ENCODE results near the gene KRT74. TPM values are rescaled to one million over a fixed set of nuclear protein-coding genes. Genes with fewer than 3 reads are reported as not detected.
A peak's percentile ranks its signal among the peaks of the same experiment; 100 is the strongest.

The KRT74 gene
- total and polyA plus RNA-seq, 9 of the 15 experiments (the other 6 are each of a cell fraction or from before 2014, with no cell fraction given) = not detected

DNA sequence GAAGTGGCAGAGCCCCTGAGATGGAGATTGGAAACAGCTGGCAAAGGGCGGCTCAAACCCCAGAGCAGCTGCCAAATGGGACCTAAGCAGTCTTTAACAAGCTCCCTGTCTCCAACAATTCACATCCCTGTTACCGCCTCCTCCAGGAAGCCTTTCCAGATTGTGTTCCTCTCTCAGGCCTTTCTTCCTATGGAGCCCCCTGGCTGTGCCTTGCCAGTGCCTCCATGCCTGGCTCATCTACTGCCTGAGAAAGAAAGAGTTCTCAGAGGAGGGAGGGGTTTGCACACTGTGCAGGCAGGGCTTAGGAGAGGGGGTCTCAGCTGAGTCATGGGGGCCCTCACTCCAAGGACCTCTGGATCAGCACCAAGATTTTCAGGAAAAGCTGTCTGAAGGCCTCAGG, 8.8 kb upstream of the KRT74 start:
- H3K9me1 ChIP-seq (ENCODE audit: control insufficient read depth, insufficient read depth, low read length) = no peaks in the 10 kb centered on the region
- no peaks in the 10 kb centered on the region for H3K9me3 ChIP-seq (replicated peaks; ENCODE audit: control insufficient read depth, insufficient read depth, low read depth, low read length)
- no peaks in the 10 kb centered on the region for H3K79me2 ChIP-seq (ENCODE audit: control insufficient read depth, insufficient read depth, low read length)
- H2AFZ ChIP-seq (ENCODE audit: low read depth, low read length) = no peak overlapping the region
- peaks cover 5% of the 10 kb centered on the region for H4K20me1 ChIP-seq (replicated peaks; ENCODE audit: control insufficient read depth, insufficient read depth, low read length)
- no peaks in the 10 kb centered on the region for H3K36me3 ChIP-seq (ENCODE audit: control insufficient read depth, insufficient read depth, low read length)
- in situ Hi-C loops (cut with MboI) (loop anchor here (5.0 kb wide), 1 partner anchor 285 kb away; no protein-coding TSS in a partner anchor), intact Hi-C loops (cut with micrococcal nuclease) (loop anchor here (2.0 to 10.0 kb wide), 4 partner anchors 112 to 428 kb away; no protein-coding TSS in a partner anchor)
- no peak for FAIRE-seq
- POLR2A ChIA-PET = interaction anchor here (0.7 kb wide), 1 partner anchor 531 kb away, joined by 3 read pairs; no protein-coding TSS in a partner anchor
- no peak overlapping the region for H3K4me3 ChIP-seq
- TF ChIP-seq EZH2 (IDR thresholded peaks at IDR 0.05; ENCODE audit: borderline replicate concordance, low read depth, low read length) = no peak
- peak; percentile 89 for TF ChIP-seq ZFP36 (IDR thresholded peaks at IDR 0.05; ENCODE audit: low read depth, low read length, partially characterized antibody)
- H3K27ac ChIP-seq (ENCODE audit: extremely low read depth, low read depth, low read length) = no peak overlapping the region
- CTCF ChIA-PET (ENCODE audit: low intra/inter-chr PET ratio) = interaction anchor here (0.5 to 4.5 kb wide), 7 partner anchors 283 to 399 kb away, joined by 3 to 49 read pairs (median 6); no protein-coding TSS in a partner anchor
- no peak for DNase-seq (ENCODE audit: extremely low read depth in 1 of 4, low spot score in 3 of 4)
- BruUV-seq (replicated peaks) = no TSS peak
- H3K4me2 ChIP-seq (ENCODE audit: insufficient read depth, low read length) = no peak overlapping the region
- WGBS (ENCODE audit: insufficient coverage, low coverage, missing lambda C conversion rate) = 5% methylated on average over 2 of the region's 2 CpGs
- peaks cover 0 to 3% of the 10 kb centered on the region in 2 experiments; a peak in 1 of 5 replicates for H3K4me1 ChIP-seq (replicated peaks in 1 of 2; ENCODE audit: control insufficient read depth in 2 of 2, insufficient read depth in 2 of 2, low read length in 2 of 2)
- peaks cover 15 to 41% of the 10 kb centered on the region in 2 experiments; a peak in 4 of 5 replicates for H3K27me3 ChIP-seq (ENCODE audit: control insufficient read depth in 2 of 2, insufficient read depth in 2 of 2, low read length in 2 of 2)
- ATAC-seq = no peak
- H3K9ac ChIP-seq (ENCODE audit: insufficient read depth in 1 of 2, low read depth in 2 of 2, low read length in 2 of 2) = no peak overlapping the region

DNA sequence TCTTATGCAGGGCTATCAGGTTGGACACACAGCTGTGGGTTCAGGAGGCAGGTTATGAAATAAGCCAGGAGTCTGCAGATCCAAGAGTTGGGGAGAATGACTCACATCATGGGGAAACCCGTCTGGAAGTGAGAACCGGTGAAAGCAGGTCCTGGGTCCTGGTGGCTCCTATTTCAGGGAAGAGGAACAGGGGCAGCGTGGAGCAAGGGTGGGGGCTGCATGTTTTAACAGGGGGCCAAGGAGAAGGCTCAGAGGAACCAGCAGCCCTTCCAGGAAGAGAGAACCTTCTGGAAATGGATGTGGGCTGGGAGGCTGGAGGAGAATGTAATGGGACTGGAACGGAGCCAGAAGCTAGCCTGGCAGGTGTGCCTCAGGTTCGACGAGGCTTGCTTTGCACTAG, 7.8 kb upstream of the KRT74 start:
- no peak for ATAC-seq
- no TSS peak for BruUV-seq (replicated peaks)
- Histone ChIP-seq H3K4me3 (no peak overlapping the region), H3K9ac (ENCODE audit: insufficient read depth in 1 of 2, low read depth in 2 of 2, low read length in 2 of 2) (no peak overlapping the region), H3K4me2 (ENCODE audit: insufficient read depth, low read length) (no peak overlapping the region), H3K9me3 (replicated peaks; ENCODE audit: control insufficient read depth, insufficient read depth, low read depth, low read length) (no peaks in the 10 kb centered on the region), H2AFZ (ENCODE audit: low read depth, low read length) (no peak overlapping the region), H3K9me1 (ENCODE audit: control insufficient read depth, insufficient read depth, low read length) (no peaks in the 10 kb centered on the region), H3K36me3 (ENCODE audit: control insufficient read depth, insufficient read depth, low read length) (no peaks in the 10 kb centered on the region), H3K4me1 (replicated peaks in 1 of 2; ENCODE audit: control insufficient read depth in 2 of 2, insufficient read depth in 2 of 2, low read length in 2 of 2) (no peaks in the 10 kb centered on the region), H3K27ac (ENCODE audit: extremely low read depth, low read depth, low read length) (no peak overlapping the region), H4K20me1 (replicated peaks; ENCODE audit: control insufficient read depth, insufficient read depth, low read length) (peaks cover 5% of the 10 kb centered on the region), H3K79me2 (ENCODE audit: control insufficient read depth, insufficient read depth, low read length) (no peaks in the 10 kb centered on the region), H3K27me3 (ENCODE audit: control insufficient read depth in 2 of 2, insufficient read depth in 2 of 2, low read length in 2 of 2) (peaks cover 21 to 42% of the 10 kb centered on the region in 2 experiments)
- in situ Hi-C loops (cut with MboI) = loop anchor here (5.0 kb wide), 1 partner anchor 286 kb away; no protein-coding TSS in a partner anchor
- no peak for DNase-seq (ENCODE audit: extremely low read depth in 1 of 4, low spot score in 3 of 4)
- no peak for FAIRE-seq
- no peak for TF ChIP-seq SMAD3 (CRISPR knock-in tag; conservative IDR thresholded peaks at IDR 0.05)
- TF ChIP-seq MAFF (IDR thresholded peaks at IDR 0.05; ENCODE audit: low read length) = no peak
- no peak for TF ChIP-seq NEUROD1 (IDR thresholded peaks at IDR 0.05; ENCODE audit: borderline replicate concordance, low read depth, low read length, partially characterized antibody)
- ChIA-PET POLR2A (interaction anchor here (0.6 to 0.8 kb wide), 3 partner anchors 11 to 556 kb away, joined by 3 read pairs; no protein-coding TSS in a partner anchor), CTCF (ENCODE audit: low intra/inter-chr PET ratio) (interaction anchor here (4.5 kb wide), 1 partner anchor 298 kb away, joined by 49 read pairs; no protein-coding TSS in a partner anchor)
- WGBS (ENCODE audit: insufficient coverage, low coverage, missing lambda C conversion rate) = 0% methylated on average over 6 of the region's 6 CpGs
- intact Hi-C loops (cut with micrococcal nuclease) = loop anchor here (10.0 kb wide), 3 partner anchors 113 to 427 kb away; no protein-coding TSS in a partner anchor
